ENCODE results near the gene RGL2. TPM values are rescaled to one million over a fixed set of nuclear protein-coding genes. Genes with fewer than 3 reads are reported as not detected.
"Not testable (repeated sequence)": the region's sequence is repeated elsewhere in the genome, so short reads cannot be mapped to it uniquely, and the experiment has no call there.

RGL2 gene
- total RNA-seq, 2 donors from 2014 or later = 38.1 to 51.4 TPM

GRCh38 chr6:33294086-33294823, 4.5 kb downstream of the RGL2 start:
- H3K27ac Mint-ChIP-seq = peak overlapping the region in 1 of 2 donors; percentile 61
- peaks cover 8% of the 10 kb centered on the region for H3K36me3 Mint-ChIP-seq
- DNase-seq (ENCODE audit: low spot score) (no peak), ATAC-seq (no peak)
- H3K4me1 Mint-ChIP-seq (ENCODE audit: low read depth in 2 of 2) = peaks cover 30 to 35% of the 10 kb centered on the region in 2 donors
- no peaks in the 10 kb centered on the region for H3K9me3 Mint-ChIP-seq
- H3K27me3 Mint-ChIP-seq = no peaks in the 10 kb centered on the region
- no peak overlapping the region for H3K4me3 Mint-ChIP-seq

GRCh38 chr6:33292996-33293682, 5.6 kb downstream of the RGL2 start:
- Mint-ChIP-seq H3K4me3 (no peak overlapping the region), H3K27ac (peak overlapping the region in 1 of 2 donors; percentile 28), H3K4me1 (ENCODE audit: low read depth in 2 of 2) (peaks cover 26 to 37% of the 10 kb centered on the region in 2 donors)

GRCh38 chr6:33290459-33290858, 8.3 kb downstream of the RGL2 start:
- Mint-ChIP-seq H3K4me3 (peak overlapping the region; percentile 93), H3K27me3 (no peaks in the 10 kb centered on the region), H3K9me3 (no peaks in the 10 kb centered on the region), H3K27ac (peak overlapping the region; percentile 77 to 92), H3K4me1 (ENCODE audit: low read depth in 2 of 2) (peaks cover 40 to 41% of the 10 kb centered on the region in 2 donors), H3K36me3 (peaks cover 24% of the 10 kb centered on the region)
- ATAC-seq (no peak), DNase-seq (ENCODE audit: low spot score) (no peak)

More at GRCh38 chr6:33292996-33293682, 5.6 kb downstream of the RGL2 start:
- no peak for ATAC-seq
- DNase-seq (ENCODE audit: low spot score) = no peak
- peaks cover 14% of the 10 kb centered on the region for H3K36me3 Mint-ChIP-seq
- no peaks in the 10 kb centered on the region for H3K9me3 Mint-ChIP-seq
- no peaks in the 10 kb centered on the region for H3K27me3 Mint-ChIP-seq

GRCh38 chr6:33289784-33290315, 8.9 kb downstream of the RGL2 start:
- Mint-ChIP-seq H3K36me3 (peaks cover 24% of the 10 kb centered on the region), H3K4me1 (ENCODE audit: low read depth in 2 of 2) (peaks cover 40 to 41% of the 10 kb centered on the region in 2 donors), H3K27me3 (no peaks in the 10 kb centered on the region), H3K4me3 (peak overlapping the region; percentile 93), H3K27ac (peak overlapping the region; percentile 77 to 92), H3K9me3 (no peaks in the 10 kb centered on the region)
- no peak for DNase-seq (ENCODE audit: low spot score)
- ATAC-seq = peak in 1 of 2 donors; percentile 22

GRCh38 chr6:33288921-33289783, 9.6 kb downstream of the RGL2 start, which contains the start of the genes PFDN6 and WDR46:
PFDN6 (plus strand) TSS chr6:33289601; CDS start chr6:33289857, 256 bp downstream.
WDR46 (minus strand) TSS chr6:33289239; CDS start chr6:33289170, 69 bp downstream.
- H3K4me3 Mint-ChIP-seq = peak within 1 kb of the TSS; percentile 93
- ATAC-seq (peak; percentile 97 to 98), DNase-seq (ENCODE audit: low spot score) (peak; percentile 87)
- peaks cover 24% of the 10 kb centered on the region for H3K36me3 Mint-ChIP-seq
- H3K4me1 Mint-ChIP-seq (ENCODE audit: low read depth in 2 of 2) = peaks cover 40 to 41% of the 10 kb centered on the region in 2 donors
- no peaks in the 10 kb centered on the region for H3K9me3 Mint-ChIP-seq
- peak within 1 kb of the TSS; percentile 77 to 92 for H3K27ac Mint-ChIP-seq
- H3K27me3 Mint-ChIP-seq = no peaks in the 10 kb centered on the region

GRCh38 chr6:33288141-33288920, 10.4 kb downstream of the RGL2 start:
- Mint-ChIP-seq H3K4me1 (ENCODE audit: low read depth in 2 of 2) (peaks cover 37 to 41% of the 10 kb centered on the region in 2 donors), H3K27ac (peak overlapping the region; percentile 77 to 92), H3K9me3 (no peaks in the 10 kb centered on the region), H3K4me3 (peak overlapping the region; percentile 93), H3K36me3 (peaks cover 24% of the 10 kb centered on the region), H3K27me3 (no peaks in the 10 kb centered on the region)
- no peak for DNase-seq (ENCODE audit: low spot score)
- no peak for ATAC-seq

- Mint-ChIP-seq H3K27ac (peak overlapping the region in 1 of 2 donors; percentile 77), H3K4me3 (peak overlapping the region; percentile 93)
- no peak for ATAC-seq
Observed at GRCh38 chr6:33286946-33287914, 11.5 kb downstream of the RGL2 start.

GRCh38 chr6:33285214-33285613, 13.5 kb downstream of the RGL2 start:
- peaks cover 16% of the 10 kb centered on the region for H3K36me3 Mint-ChIP-seq
- not testable (repeated sequence) for DNase-seq (ENCODE audit: low spot score); H3K27me3 Mint-ChIP-seq; ATAC-seq; H3K27ac Mint-ChIP-seq; H3K4me3 Mint-ChIP-seq; H3K9me3 Mint-ChIP-seq
- H3K4me1 Mint-ChIP-seq (ENCODE audit: low read depth in 2 of 2) = peaks cover 29% of the 10 kb centered on the region in 2 donors

More at GRCh38 chr6:33286946-33287914, 11.5 kb downstream of the RGL2 start:
- Mint-ChIP-seq H3K4me1 (ENCODE audit: low read depth in 2 of 2) (peaks cover 37 to 41% of the 10 kb centered on the region in 2 donors), H3K27me3 (no peaks in the 10 kb centered on the region), H3K36me3 (peaks cover 24% of the 10 kb centered on the region), H3K9me3 (no peaks in the 10 kb centered on the region)
- DNase-seq (ENCODE audit: low spot score) = no peak

GRCh38 chr6:33280539-33280938, 18.2 kb downstream of the RGL2 start:
- no peak for DNase-seq (ENCODE audit: low spot score)
- Mint-ChIP-seq H3K9me3 (no peaks in the 10 kb centered on the region), H3K36me3 (peaks cover 8% of the 10 kb centered on the region), H3K27me3 (no peaks in the 10 kb centered on the region), H3K4me3 (no peak overlapping the region), H3K27ac (peak overlapping the region; percentile 11 to 75), H3K4me1 (ENCODE audit: low read depth in 2 of 2) (peaks cover 18 to 22% of the 10 kb centered on the region in 2 donors)
- no peak for ATAC-seq

GRCh38 chr6:33279971-33280511, 18.7 kb downstream of the RGL2 start:
- H3K27me3 Mint-ChIP-seq = no peaks in the 10 kb centered on the region
- ATAC-seq = no peak
- H3K4me1 Mint-ChIP-seq (ENCODE audit: low read depth in 2 of 2) = peaks cover 23 to 25% of the 10 kb centered on the region in 2 donors
- peaks cover 10% of the 10 kb centered on the region for H3K36me3 Mint-ChIP-seq
- no peaks in the 10 kb centered on the region for H3K9me3 Mint-ChIP-seq
- H3K4me3 Mint-ChIP-seq = no peak overlapping the region
- peak overlapping the region; percentile 28 to 75 for H3K27ac Mint-ChIP-seq
- DNase-seq (ENCODE audit: low spot score) = no peak

- Mint-ChIP-seq H3K9me3 (no peaks in the 10 kb centered on the region), H3K27me3 (no peaks in the 10 kb centered on the region), H3K36me3 (peaks cover 18% of the 10 kb centered on the region), H3K4me1 (ENCODE audit: low read depth in 2 of 2) (peaks cover 31 to 33% of the 10 kb centered on the region in 2 donors), H3K27ac (peak overlapping the region in 1 of 2 donors; percentile 28), H3K4me3 (no peak overlapping the region)
- DNase-seq (ENCODE audit: low spot score) = no peak
- no peak for ATAC-seq
Observed at GRCh38 chr6:33279257-33279695, 19.5 kb downstream of the RGL2 start.
